GM23338 (cell line): ENCODE data around the gene LETMD1. TPM values are rescaled to one million over a fixed set of nuclear protein-coding genes. Genes with fewer than 3 reads are reported as not detected.

Source experiments
- ATAC-seq: fragments of 200-7000 bp; cut with Tn5 transposase; 3 replicates; pipeline ENCODE4 v1.9.1; 2020
- DNase-seq: peaks from one replicate; pipeline ENCODE4 v3.0.0-alpha.2; 2015; ENCODE audit warnings: low spot score
- H2AFZ ChIP-seq: fragments of 200-600 bp; sonication (generic); 2 replicates; pipeline ENCODE4 v1.8.0; 2016; ENCODE audit warnings: antibody characterized with exemption, mild to moderate bottlenecking, moderate library complexity
- H3F3A ChIP-seq: fragments of 200-600 bp; sonication (generic); replicated peaks from 2 replicates; pipeline ENCODE4 v1.8.0; 2017; ENCODE audit warnings: antibody characterized with exemption, mixed run types, low read depth
- H3K27ac ChIP-seq: fragments of 200-600 bp; sonication (generic); 2 replicates; pipeline ENCODE4 v1.6.1; 2016; ENCODE audit warnings: low read depth
- H3K27me3 ChIP-seq: fragments of 200-600 bp; sonication (generic); 2 replicates; pipeline ENCODE4 v1.8.0; 2016; ENCODE audit warnings: mild to moderate bottlenecking, mixed run types, moderate library complexity; ENCODE audit not compliant: insufficient read depth
- H3K36me3 ChIP-seq: fragments of 200-600 bp; sonication (generic); 2 replicates; pipeline ENCODE4 v1.8.0; 2016; ENCODE audit warnings: mild to moderate bottlenecking; ENCODE audit not compliant: insufficient read depth
- H3K4me1 ChIP-seq: fragments of 200-600 bp; sonication (generic); 2 replicates; pipeline ENCODE4 v1.8.0; 2016; ENCODE audit warnings: mild to moderate bottlenecking, moderate library complexity; ENCODE audit not compliant: insufficient read depth
- H3K4me2 ChIP-seq: fragments of 200-600 bp; sonication (generic); 2 replicates; pipeline ENCODE4 v1.7.1; 2017; ENCODE audit warnings: mixed run types
- H3K4me3 ChIP-seq: fragments of 200-600 bp; sonication (generic); 2 replicates; pipeline ENCODE4 v1.6.1; 2016; ENCODE audit warnings: mixed run types
- H3K79me2 ChIP-seq: fragments of 200-600 bp; sonication (generic); replicated peaks from 2 replicates; pipeline ENCODE4 v1.8.0; 2017; ENCODE audit warnings: mild to moderate bottlenecking; ENCODE audit not compliant: insufficient read depth
- H3K9me2 ChIP-seq: fragments of 200-600 bp; sonication (generic); 2 replicates; pipeline ENCODE4 v1.8.0; 2017; ENCODE audit not compliant: insufficient read depth
- H4K20me1 ChIP-seq: fragments of 200-600 bp; sonication (generic); replicated peaks from 2 replicates; pipeline ENCODE4 v1.8.0; 2017; ENCODE audit warnings: mild to moderate bottlenecking; ENCODE audit not compliant: insufficient read depth
- H3K27ac Mint-ChIP-seq: 2 replicates; pipeline ENCODE4 v1.8.0; 2020; ENCODE audit warnings: inconsistent platforms, mild to moderate bottlenecking, moderate library complexity, mixed read lengths
- H3K27me3 Mint-ChIP-seq: 3 replicates; pipeline ENCODE4 v1.8.0; 2022; ENCODE audit warnings: low read depth, mild to moderate bottlenecking, moderate library complexity, mixed read lengths, inconsistent platforms; ENCODE audit not compliant: insufficient read depth, poor library complexity
- H3K36me3 Mint-ChIP-seq: 3 replicates; pipeline ENCODE4 v1.8.0; 2021; ENCODE audit warnings: low read depth, mild to moderate bottlenecking, inconsistent platforms, moderate library complexity, mixed read lengths
- H3K4me1 Mint-ChIP-seq: 3 replicates; pipeline ENCODE4 v1.8.0; 2020; ENCODE audit warnings: mild to moderate bottlenecking, inconsistent platforms, mixed read lengths
- H3K4me3 Mint-ChIP-seq: 3 replicates; pipeline ENCODE4 v1.8.0; 2021; ENCODE audit warnings: moderate library complexity, mild to moderate bottlenecking, inconsistent platforms, mixed read lengths
- H3K9me3 Mint-ChIP-seq: 3 replicates; pipeline ENCODE4 v1.8.0; 2020; ENCODE audit warnings: moderate library complexity, mild to moderate bottlenecking, inconsistent platforms, mixed read lengths
- CTCF ChIP-seq, 2 experiments: fragments of 200-600 bp in 1 of 2; sonication (generic) in 1 of 2; conservative IDR thresholded peaks; 2 replicates each; pipeline versions ENCODE4 v1.5.1 to v1.6.1; 2016 to 2017; ENCODE audit warnings: antibody characterized with exemption in 2 of 2, low read depth in 2 of 2, mild to moderate bottlenecking in 2 of 2, moderate library complexity in 1 of 2
- ETS1 ChIP-seq: IDR thresholded peaks from 2 replicates; pipeline ENCODE4 v1.6.1; 2016; ENCODE audit warnings: antibody characterized with exemption
- JUNB ChIP-seq: IDR thresholded peaks from one replicate; pipeline ENCODE4 v1.6.1; 2016; ENCODE audit warnings: antibody characterized with exemption; ENCODE audit not compliant: unreplicated experiment
- NANOG ChIP-seq: IDR thresholded peaks from 2 replicates; pipeline ENCODE4 v1.6.1; 2016; ENCODE audit warnings: antibody characterized with exemption, borderline replicate concordance
- POLR2AphosphoS5 ChIP-seq: IDR thresholded peaks from 2 replicates; pipeline ENCODE4 v1.6.1; 2016; ENCODE audit warnings: antibody characterized with exemption, low read depth
- STAT1 ChIP-seq: IDR thresholded peaks from one replicate; pipeline ENCODE4 v1.6.1; 2016; ENCODE audit warnings: antibody characterized with exemption; ENCODE audit not compliant: unreplicated experiment
- ZNF114 ChIP-seq: fragments of 250-450 bp; sonication (Bioruptor Pico); IDR thresholded peaks from 2 replicates; pipeline ENCODE4 v1.5.0; 2020; ENCODE audit warnings: mild to moderate bottlenecking, moderate library complexity
- ZNF331 ChIP-seq: fragments of 250-450 bp; sonication (Bioruptor Pico); IDR thresholded peaks from 2 replicates; pipeline ENCODE4 v1.5.0; 2020; ENCODE audit warnings: low read depth, mild to moderate bottlenecking, moderate library complexity
- ZNF462 ChIP-seq: fragments of 250-450 bp; sonication (Bioruptor Pico); IDR thresholded peaks from 2 replicates; pipeline ENCODE4 v1.5.0; 2020; ENCODE audit warnings: mild to moderate bottlenecking, moderate library complexity
- polyA plus RNA-seq: library from polyadenylated mRNA; unstranded; fragments of >200 nt; fragmentation: Nextera tagmentation; extraction: Ambion mirVana; gene quantifications from 2 replicates; pipeline ENCODE4 v1.2.1, GENCODE V29; 2016
- total RNA-seq: library from RNA; depleted of rRNA; stranded (reverse); fragments of >200 nt; shearing (Covaris generic); gene quantifications from 2 replicates; pipeline ENCODE4 v1.2.3, GENCODE V29; 2014

LETMD1 gene
- total and polyA plus RNA-seq, 2 experiments from 2014 or later = 15.7 to 29.9 TPM

- no peak for TF ChIP-seq JUNB
Measured at GRCh38 chr12:51062631-51063397, 14.7 kb downstream of the LETMD1 start (continued).

GRCh38 chr12:51065530-51065929, 17.4 kb downstream of the LETMD1 start:
- Mint-ChIP-seq H3K4me3 (no peak overlapping the region), H3K36me3 (peaks cover 71% of the 10 kb centered on the region), H3K27ac (no peak overlapping the region), H3K9me3 (no peaks in the 10 kb centered on the region), H3K4me1 (no peaks in the 10 kb centered on the region), H3K27me3 (peaks cover 3% of the 10 kb centered on the region)
- H3K4me3 ChIP-seq = no peak overlapping the region
- no peak for DNase-seq
- H4K20me1 ChIP-seq = peaks cover 6% of the 10 kb centered on the region; the same call in 1 of the 2 replicates
- H3K27me3 ChIP-seq = no peaks in the 10 kb centered on the region
- H3K9me2 ChIP-seq = no peaks in the 10 kb centered on the region
- peaks cover 9% of the 10 kb centered on the region; the same call in 1 of the 2 replicates for H3F3A ChIP-seq
- TF ChIP-seq CTCF (conservative IDR thresholded peaks at IDR 0.05; ENCODE audit: low read depth in 2 of 2) = no peak
- TF ChIP-seq ZNF462 = no peak
- TF ChIP-seq POLR2AphosphoS5 = no peak
- TF ChIP-seq JUNB = no peak
- TF ChIP-seq NANOG = no peak
- no peak for TF ChIP-seq ZNF331 (CRISPR knock-in tag)
- TF ChIP-seq STAT1 = no peak
- TF ChIP-seq ETS1 = no peak
- no peak for TF ChIP-seq ZNF114 (CRISPR knock-in tag)
- H3K4me1 ChIP-seq = no peaks in the 10 kb centered on the region
- peaks cover 56% of the 10 kb centered on the region for H3K36me3 ChIP-seq
- ATAC-seq = no peak
- H3K79me2 ChIP-seq = no peaks in the 10 kb centered on the region
- no peak overlapping the region for H3K4me2 ChIP-seq
- no peak overlapping the region for H2AFZ ChIP-seq
- H3K27ac ChIP-seq = no peak overlapping the region
